ENCODE measurements around the gene KCNK3. TPM values are rescaled to one million over a fixed set of nuclear protein-coding genes. Genes with fewer than 3 reads are reported as not detected.

KCNK3 gene
- total RNA-seq, 1 experiment from 2014 or later = 32.8 TPM

DNA sequence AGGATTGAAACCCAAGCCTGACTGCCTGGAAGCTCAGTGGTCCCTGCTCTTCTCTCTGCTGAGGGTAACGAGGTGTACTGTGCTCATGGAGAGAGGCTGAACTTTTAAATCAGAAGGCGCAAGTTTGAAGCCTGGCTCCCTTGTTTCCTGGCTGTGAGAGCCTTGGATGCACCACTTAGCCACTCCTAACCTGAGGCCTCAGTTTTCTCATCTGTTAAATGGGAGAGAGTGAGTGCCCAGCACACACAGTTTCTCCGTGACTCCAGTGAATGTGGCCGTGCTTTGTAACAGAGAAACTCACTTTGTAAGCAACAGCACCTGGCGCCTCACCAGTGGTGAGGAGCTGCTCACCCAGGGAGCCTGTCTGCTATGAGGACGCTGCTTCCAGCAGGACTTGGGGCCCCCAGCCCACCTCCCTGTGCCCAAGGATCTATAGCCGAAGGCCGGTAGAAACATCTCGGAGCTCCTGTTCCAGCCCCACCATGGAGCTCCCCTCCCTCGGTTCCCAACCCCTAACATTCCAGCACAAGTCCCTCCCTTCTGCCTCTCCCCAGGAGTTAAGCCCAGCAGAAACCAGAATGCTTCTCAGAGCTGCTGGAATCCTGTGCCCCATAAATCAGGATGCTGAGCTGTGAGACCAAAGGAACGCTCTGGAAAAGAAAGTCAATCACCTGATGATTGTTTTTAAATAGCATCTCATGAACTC, 20.3 kb upstream of the KCNK3 start:
- ChIA-PET CTCF (no interaction called here), POLR2A (no interaction called here)
- in situ Hi-C loops (cut with HindIII; ENCODE audit: low pct_unique_long_range_greater_than_20kb, low sequenced_read_pairs) (no loop called here), intact Hi-C loops (cut with micrococcal nuclease; ENCODE audit: unreplicated experiment) (no loop called here)
- H3K4me1 ChIP-seq (ENCODE audit: control insufficient read depth, insufficient read depth, low read length) = no peaks in the 10 kb centered on the region
- no peaks in the 10 kb centered on the region for H3K36me3 ChIP-seq (ENCODE audit: control insufficient read depth, insufficient read depth, low read length)
- ATAC-seq (no peak), DNase-seq (ENCODE audit: low read depth, low spot score) (no peak)
- no peak overlapping the region for H3K27ac ChIP-seq (ENCODE audit: low read length)
- TF ChIP-seq, protein P1, sequence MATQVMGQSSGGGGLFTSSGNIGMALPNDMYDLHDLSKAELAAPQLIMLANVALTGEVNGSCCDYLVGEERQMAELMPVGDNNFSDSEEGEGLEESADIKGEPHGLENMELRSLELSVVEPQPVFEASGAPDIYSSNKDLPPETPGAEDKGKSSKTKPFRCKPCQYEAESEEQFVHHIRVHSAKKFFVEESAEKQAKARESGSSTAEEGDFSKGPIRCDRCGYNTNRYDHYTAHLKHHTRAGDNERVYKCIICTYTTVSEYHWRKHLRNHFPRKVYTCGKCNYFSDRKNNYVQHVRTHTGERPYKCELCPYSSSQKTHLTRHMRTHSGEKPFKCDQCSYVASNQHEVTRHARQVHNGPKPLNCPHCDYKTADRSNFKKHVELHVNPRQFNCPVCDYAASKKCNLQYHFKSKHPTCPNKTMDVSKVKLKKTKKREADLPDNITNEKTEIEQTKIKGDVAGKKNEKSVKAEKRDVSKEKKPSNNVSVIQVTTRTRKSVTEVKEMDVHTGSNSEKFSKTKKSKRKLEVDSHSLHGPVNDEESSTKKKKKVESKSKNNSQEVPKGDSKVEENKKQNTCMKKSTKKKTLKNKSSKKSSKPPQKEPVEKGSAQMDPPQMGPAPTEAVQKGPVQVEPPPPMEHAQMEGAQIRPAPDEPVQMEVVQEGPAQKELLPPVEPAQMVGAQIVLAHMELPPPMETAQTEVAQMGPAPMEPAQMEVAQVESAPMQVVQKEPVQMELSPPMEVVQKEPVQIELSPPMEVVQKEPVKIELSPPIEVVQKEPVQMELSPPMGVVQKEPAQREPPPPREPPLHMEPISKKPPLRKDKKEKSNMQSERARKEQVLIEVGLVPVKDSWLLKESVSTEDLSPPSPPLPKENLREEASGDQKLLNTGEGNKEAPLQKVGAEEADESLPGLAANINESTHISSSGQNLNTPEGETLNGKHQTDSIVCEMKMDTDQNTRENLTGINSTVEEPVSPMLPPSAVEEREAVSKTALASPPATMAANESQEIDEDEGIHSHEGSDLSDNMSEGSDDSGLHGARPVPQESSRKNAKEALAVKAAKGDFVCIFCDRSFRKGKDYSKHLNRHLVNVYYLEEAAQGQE (IDR thresholded peaks at IDR 0.05; ENCODE audit: insufficient read depth in 1 of 2, low read depth in 2 of 2, low read length in 1 of 2) = no peak
- TF ChIP-seq, protein P2, sequence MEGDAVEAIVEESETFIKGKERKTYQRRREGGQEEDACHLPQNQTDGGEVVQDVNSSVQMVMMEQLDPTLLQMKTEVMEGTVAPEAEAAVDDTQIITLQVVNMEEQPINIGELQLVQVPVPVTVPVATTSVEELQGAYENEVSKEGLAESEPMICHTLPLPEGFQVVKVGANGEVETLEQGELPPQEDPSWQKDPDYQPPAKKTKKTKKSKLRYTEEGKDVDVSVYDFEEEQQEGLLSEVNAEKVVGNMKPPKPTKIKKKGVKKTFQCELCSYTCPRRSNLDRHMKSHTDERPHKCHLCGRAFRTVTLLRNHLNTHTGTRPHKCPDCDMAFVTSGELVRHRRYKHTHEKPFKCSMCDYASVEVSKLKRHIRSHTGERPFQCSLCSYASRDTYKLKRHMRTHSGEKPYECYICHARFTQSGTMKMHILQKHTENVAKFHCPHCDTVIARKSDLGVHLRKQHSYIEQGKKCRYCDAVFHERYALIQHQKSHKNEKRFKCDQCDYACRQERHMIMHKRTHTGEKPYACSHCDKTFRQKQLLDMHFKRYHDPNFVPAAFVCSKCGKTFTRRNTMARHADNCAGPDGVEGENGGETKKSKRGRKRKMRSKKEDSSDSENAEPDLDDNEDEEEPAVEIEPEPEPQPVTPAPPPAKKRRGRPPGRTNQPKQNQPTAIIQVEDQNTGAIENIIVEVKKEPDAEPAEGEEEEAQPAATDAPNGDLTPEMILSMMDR (IDR thresholded peaks at IDR 0.05) = no peak
- TF ChIP-seq POLR2AphosphoS5 (IDR thresholded peaks at IDR 0.05; ENCODE audit: low read depth, low read length) = no peak
- no TSS peak for BruUV-seq (replicated peaks)
- peaks cover 2% of the 10 kb centered on the region; the same call in 1 of the 2 replicates for H3K27me3 ChIP-seq (ENCODE audit: control insufficient read depth, insufficient read depth, low read length)
- H3K4me3 ChIP-seq (ENCODE audit: low read depth in 2 of 2, low read length in 2 of 2) = no peak overlapping the region
- H3K9me3 ChIP-seq (ENCODE audit: control insufficient read depth, insufficient read depth, low read depth, low read length) = no peaks in the 10 kb centered on the region

DNA sequence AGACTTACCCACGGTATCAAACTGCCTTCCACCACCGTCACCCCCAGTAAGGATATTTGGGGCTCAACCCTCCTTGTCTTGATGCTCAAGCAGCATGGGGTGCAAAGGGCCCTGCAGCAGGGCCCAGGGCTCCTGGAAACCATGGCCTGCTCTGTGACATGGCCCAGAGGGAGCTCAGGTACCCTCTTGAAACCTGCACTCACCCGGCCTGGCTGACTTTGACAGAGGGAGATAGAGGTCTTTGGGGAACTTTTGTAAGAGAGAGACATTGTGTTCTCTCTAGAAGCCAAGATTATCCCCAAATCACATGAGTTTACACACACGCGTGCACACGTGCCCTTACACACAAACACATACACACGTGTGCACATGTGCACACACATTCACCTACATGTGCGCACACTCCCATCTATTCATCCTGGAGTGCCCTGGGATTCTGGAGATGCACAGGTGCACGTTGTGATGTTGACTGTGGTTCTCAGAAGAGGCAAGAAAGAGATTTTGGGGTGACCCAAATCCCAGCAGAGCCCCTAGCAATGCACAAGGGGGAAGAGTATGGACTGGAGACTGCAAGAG, 19.6 kb upstream of the KCNK3 start:
- H3K27ac ChIP-seq (ENCODE audit: low read length) = no peak overlapping the region
- TF ChIP-seq TCF7L2 (IDR thresholded peaks at IDR 0.05; ENCODE audit: low read depth, low read length) (no peak), SIN3A (IDR thresholded peaks at IDR 0.05; ENCODE audit: borderline replicate concordance, insufficient read depth, low read depth, low read length) (no peak), POLR2AphosphoS5 (IDR thresholded peaks at IDR 0.05; ENCODE audit: low read depth, low read length) (no peak)
- TF ChIP-seq, protein P2 (IDR thresholded peaks at IDR 0.05) = no peak
- TF ChIP-seq, protein P1 (IDR thresholded peaks at IDR 0.05; ENCODE audit: insufficient read depth in 1 of 2, low read depth in 2 of 2, low read length in 1 of 2) = no peak
- ATAC-seq (no peak), DNase-seq (ENCODE audit: low read depth, low spot score) (no peak)
- no peaks in the 10 kb centered on the region for H3K9me3 ChIP-seq (ENCODE audit: control insufficient read depth, insufficient read depth, low read depth, low read length)
- POLR2A ChIA-PET = no interaction called here
- intact Hi-C loops (cut with micrococcal nuclease; ENCODE audit: unreplicated experiment) (no loop called here), in situ Hi-C loops (cut with HindIII; ENCODE audit: low pct_unique_long_range_greater_than_20kb, low sequenced_read_pairs) (no loop called here)
- H3K36me3 ChIP-seq (ENCODE audit: control insufficient read depth, insufficient read depth, low read length) = no peaks in the 10 kb centered on the region
- H3K4me1 ChIP-seq (ENCODE audit: control insufficient read depth, insufficient read depth, low read length) = no peaks in the 10 kb centered on the region
- CTCF ChIA-PET = no interaction called here
- no TSS peak for BruUV-seq (replicated peaks)
- H3K4me3 ChIP-seq (ENCODE audit: low read depth in 2 of 2, low read length in 2 of 2) = no peak overlapping the region
- peaks cover 2% of the 10 kb centered on the region; the same call in 1 of the 2 replicates for H3K27me3 ChIP-seq (ENCODE audit: control insufficient read depth, insufficient read depth, low read length)
